MM.1S (cell line): ENCODE results near the gene MARCHF9.

Source experiments
- EZH2 ChIP-seq: fragments of 300-600 bp; sonication (generic); optimal IDR thresholded peaks from 2 replicates; pipeline ENCODE3; 2017; ENCODE audit warnings: low read depth, mild to moderate bottlenecking, antibody characterized with exemption, low read length, mixed read lengths
- EZH2phosphoT487 ChIP-seq: fragments of 300-600 bp; sonication (generic); IDR thresholded peaks from 2 replicates; pipeline ENCODE4 v1.6.1; 2018; ENCODE audit warnings: antibody characterized with exemption, low read length
- TF ChIP-seq, protein P1 (sequence below): fragments of 300-600 bp; sonication (generic); IDR thresholded peaks from 2 replicates; pipeline ENCODE4 v1.5.1; 2016; ENCODE audit warnings: antibody characterized with exemption, low read length, mixed read lengths

DNA sequence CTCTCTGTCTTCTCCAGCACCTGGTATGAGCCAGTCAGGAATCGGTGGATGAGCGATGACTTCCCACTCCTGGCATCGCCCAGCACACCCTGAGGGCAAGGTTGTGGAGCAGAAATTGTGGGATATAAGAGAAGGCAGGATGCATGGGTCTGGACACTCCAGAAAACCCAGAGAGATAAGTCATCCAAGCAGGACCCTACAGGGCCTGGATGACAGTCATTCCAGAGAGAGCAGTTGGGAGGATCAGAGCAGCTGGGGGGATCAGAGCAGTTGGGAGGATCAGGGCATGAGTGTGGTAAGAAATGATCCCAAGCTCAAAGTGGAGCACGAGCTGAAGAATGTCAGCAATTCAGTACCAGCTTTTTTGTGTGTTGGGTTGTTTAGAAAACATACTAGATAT, 20.3 kb upstream of the MARCHF9 start:
- TF ChIP-seq, protein P1, sequence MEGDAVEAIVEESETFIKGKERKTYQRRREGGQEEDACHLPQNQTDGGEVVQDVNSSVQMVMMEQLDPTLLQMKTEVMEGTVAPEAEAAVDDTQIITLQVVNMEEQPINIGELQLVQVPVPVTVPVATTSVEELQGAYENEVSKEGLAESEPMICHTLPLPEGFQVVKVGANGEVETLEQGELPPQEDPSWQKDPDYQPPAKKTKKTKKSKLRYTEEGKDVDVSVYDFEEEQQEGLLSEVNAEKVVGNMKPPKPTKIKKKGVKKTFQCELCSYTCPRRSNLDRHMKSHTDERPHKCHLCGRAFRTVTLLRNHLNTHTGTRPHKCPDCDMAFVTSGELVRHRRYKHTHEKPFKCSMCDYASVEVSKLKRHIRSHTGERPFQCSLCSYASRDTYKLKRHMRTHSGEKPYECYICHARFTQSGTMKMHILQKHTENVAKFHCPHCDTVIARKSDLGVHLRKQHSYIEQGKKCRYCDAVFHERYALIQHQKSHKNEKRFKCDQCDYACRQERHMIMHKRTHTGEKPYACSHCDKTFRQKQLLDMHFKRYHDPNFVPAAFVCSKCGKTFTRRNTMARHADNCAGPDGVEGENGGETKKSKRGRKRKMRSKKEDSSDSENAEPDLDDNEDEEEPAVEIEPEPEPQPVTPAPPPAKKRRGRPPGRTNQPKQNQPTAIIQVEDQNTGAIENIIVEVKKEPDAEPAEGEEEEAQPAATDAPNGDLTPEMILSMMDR = no peak
- TF ChIP-seq EZH2phosphoT487 = no peak
- no peak for TF ChIP-seq EZH2
